ENCODE measurements around the gene DGKI. TPM values are rescaled to one million over a fixed set of nuclear protein-coding genes. Genes with fewer than 3 reads are reported as not detected.
"Not testable (repeated sequence)": the region's sequence is repeated elsewhere in the genome, so short reads cannot be mapped to it uniquely, and the experiment has no call there.

DGKI gene
- total RNA-seq, 4 donors from 2014 or later = 45.1 to 71.0 (median 48.7) TPM

DNA sequence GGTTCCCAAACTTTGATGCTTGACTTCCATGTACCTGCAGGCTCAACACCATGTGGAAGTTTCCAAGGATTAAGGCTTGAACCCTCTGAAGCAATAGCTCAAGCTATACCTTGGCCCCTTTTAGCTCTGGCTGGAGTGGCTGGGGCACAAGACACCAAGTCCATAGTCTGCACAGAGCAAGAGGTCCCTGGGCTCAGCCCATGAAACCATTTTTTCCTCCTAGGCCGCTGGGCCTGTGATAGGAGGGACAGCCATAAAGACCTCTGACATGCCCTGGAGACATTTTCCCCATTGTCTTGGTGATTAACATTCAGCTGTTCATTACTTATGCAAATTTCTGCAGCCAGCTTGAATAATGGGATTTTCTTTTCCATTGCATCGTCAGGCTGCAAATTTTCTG lies 14.4 kb downstream of the DGKI start:
- Histone ChIP-seq H3K9me3 (no peaks in the 10 kb centered on the region), H3K27ac (no peak overlapping the region), H3K4me1 (peaks cover 0 to 15% of the 10 kb centered on the region in 2 donors), H3K36me3 (no peaks in the 10 kb centered on the region), H3K27me3 (no peaks in the 10 kb centered on the region), H3K4me3 (replicated peaks in 1 of 3) (no peak overlapping the region)
- 93 to 99% methylated on average over 2 of the region's 2 CpGs for WGBS, 2 donors
- DNase-seq = no peak
- intact Hi-C loops (cut with DNase I) = no loop called here
- no peak for TF ChIP-seq POLR2A (IDR thresholded peaks at IDR 0.05)
- TF ChIP-seq, protein P1, sequence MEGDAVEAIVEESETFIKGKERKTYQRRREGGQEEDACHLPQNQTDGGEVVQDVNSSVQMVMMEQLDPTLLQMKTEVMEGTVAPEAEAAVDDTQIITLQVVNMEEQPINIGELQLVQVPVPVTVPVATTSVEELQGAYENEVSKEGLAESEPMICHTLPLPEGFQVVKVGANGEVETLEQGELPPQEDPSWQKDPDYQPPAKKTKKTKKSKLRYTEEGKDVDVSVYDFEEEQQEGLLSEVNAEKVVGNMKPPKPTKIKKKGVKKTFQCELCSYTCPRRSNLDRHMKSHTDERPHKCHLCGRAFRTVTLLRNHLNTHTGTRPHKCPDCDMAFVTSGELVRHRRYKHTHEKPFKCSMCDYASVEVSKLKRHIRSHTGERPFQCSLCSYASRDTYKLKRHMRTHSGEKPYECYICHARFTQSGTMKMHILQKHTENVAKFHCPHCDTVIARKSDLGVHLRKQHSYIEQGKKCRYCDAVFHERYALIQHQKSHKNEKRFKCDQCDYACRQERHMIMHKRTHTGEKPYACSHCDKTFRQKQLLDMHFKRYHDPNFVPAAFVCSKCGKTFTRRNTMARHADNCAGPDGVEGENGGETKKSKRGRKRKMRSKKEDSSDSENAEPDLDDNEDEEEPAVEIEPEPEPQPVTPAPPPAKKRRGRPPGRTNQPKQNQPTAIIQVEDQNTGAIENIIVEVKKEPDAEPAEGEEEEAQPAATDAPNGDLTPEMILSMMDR (IDR thresholded peaks at IDR 0.05) = no peak

GRCh38 chr7:137831555-137831954 lies 15.2 kb downstream of the DGKI start:
- intact Hi-C loops (cut with DNase I); H3K4me3 ChIP-seq (replicated peaks in 1 of 3); H3K27me3 ChIP-seq; H3K36me3 ChIP-seq; H3K27ac ChIP-seq; DNase-seq; H3K9me3 ChIP-seq: not testable (repeated sequence)
- peaks cover 0 to 15% of the 10 kb centered on the region in 2 donors for H3K4me1 ChIP-seq
- 89 to 96% methylated on average over 1 of the region's 1 CpG for WGBS, 2 donors

DNA sequence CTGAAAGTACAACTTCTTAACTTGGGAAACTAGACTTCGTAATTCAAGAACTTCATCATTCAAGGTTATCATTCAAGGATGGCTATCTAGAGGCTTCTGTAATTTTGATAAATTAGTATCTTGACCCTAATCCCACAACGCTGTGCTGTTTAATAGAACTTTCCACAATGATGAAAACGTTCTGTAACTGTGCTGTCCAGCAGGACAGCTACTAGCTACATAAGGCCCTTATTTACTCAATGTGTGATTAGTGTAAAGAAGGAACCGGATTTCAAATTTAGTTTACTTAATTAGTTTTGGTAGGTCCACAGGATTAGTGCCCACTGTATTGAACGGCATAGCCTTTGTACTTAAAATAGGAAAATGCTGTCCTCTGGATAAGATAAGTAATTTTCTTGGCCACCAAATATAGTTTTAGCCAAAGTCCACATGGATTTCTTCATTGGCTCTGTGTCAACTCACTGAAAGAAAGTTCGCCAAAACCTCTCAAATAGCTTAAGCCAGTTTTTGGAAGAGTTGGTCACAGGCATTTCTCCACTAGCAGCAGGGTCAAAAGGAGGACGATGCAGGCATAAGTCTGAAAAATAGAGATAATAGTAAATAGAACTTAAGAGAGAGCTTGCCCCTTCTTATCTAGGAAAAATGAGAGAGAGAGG lies 17.3 kb downstream of the DGKI start:
- Histone ChIP-seq H3K36me3 (no peaks in the 10 kb centered on the region), H3K9me3 (no peaks in the 10 kb centered on the region), H3K4me1 (peaks cover 0 to 15% of the 10 kb centered on the region in 2 donors), H3K27ac (no peak overlapping the region), H3K27me3 (no peaks in the 10 kb centered on the region), H3K4me3 (replicated peaks in 1 of 3) (no peak overlapping the region)
- no peak for TF ChIP-seq POLR2A (IDR thresholded peaks at IDR 0.05)
- TF ChIP-seq, protein P1 (IDR thresholded peaks at IDR 0.05) = no peak
- intact Hi-C loops (cut with DNase I) = no loop called here
- no peak for DNase-seq
- WGBS, 2 donors = 79 to 87% methylated on average over 7 of the region's 7 CpGs

DNA sequence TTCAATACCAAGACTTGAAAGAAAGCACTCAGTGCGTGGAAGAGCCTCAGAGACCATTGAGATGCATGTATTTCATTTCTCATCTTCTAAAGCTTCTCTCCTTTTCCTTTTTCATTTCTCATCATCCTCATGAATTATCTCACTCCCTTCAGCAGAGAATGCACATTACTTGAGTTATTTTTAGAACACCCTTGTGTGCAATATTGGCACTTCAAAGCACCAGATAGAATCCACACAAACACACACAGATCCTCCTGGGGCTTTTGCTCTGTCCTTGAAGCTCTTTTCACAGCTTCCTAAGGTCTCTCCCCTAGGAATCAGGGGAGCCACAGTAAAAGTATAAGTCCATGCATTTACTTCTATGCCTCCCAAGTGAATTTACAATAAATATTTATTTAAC lies 18.3 kb downstream of the DGKI start:
- Histone ChIP-seq H3K4me3 (replicated peaks in 1 of 3) (no peak overlapping the region), H3K27me3 (no peaks in the 10 kb centered on the region), H3K36me3 (no peaks in the 10 kb centered on the region), H3K9me3 (no peaks in the 10 kb centered on the region), H3K4me1 (peaks cover 0 to 15% of the 10 kb centered on the region in 2 donors), H3K27ac (no peak overlapping the region)
- 91 to 96% methylated on average over 1 of the region's 1 CpG for WGBS, 2 donors
- DNase-seq = no peak
- TF ChIP-seq, protein P1 (IDR thresholded peaks at IDR 0.05) = no peak
- TF ChIP-seq POLR2A (IDR thresholded peaks at IDR 0.05) = no peak
- intact Hi-C loops (cut with DNase I) = no loop called here

- Histone ChIP-seq H3K9me3 (no peaks in the 10 kb centered on the region), H3K4me1 (peaks cover 8 to 28% of the 10 kb centered on the region in 2 donors), H3K27ac (no peak overlapping the region), H3K27me3 (no peaks in the 10 kb centered on the region), H3K4me3 (replicated peaks in 1 of 3) (no peak overlapping the region), H3K36me3 (no peaks in the 10 kb centered on the region)
- DNase-seq = no peak
- TF ChIP-seq, protein P1 (IDR thresholded peaks at IDR 0.05) = no peak
- no peak for TF ChIP-seq POLR2A (IDR thresholded peaks at IDR 0.05)
- 93 to 97% methylated on average over 3 of the region's 3 CpGs for WGBS, 2 donors
- intact Hi-C loops (cut with DNase I) = no loop called here
Observed at GRCh38 chr7:137825489-137825888, 21.3 kb downstream of the DGKI start.

Measured in thyroid gland (tissue), 4 donors.